H1 (cell line): ENCODE results near the gene FGF2. TPM values are rescaled to one million over a fixed set of nuclear protein-coding genes. Genes with fewer than 3 reads are reported as not detected.

Source experiments
- CTCF ChIA-PET: fragments of 300-600 bp; sonication (Branson Sonifier 250); formaldehyde crosslinking; loops from one replicate; lab custom pipeline; 2021; ENCODE audit not compliant: partially characterized antibody; lab: Charles Lee
- POLR2A ChIA-PET: fragments of 300-600 bp; sonication (Branson Sonifier 250); formaldehyde crosslinking; loops from one replicate; lab custom pipeline; 2021; ENCODE audit warnings: inconsistent platforms; ENCODE audit not compliant: partially characterized antibody; lab: Charles Lee
- DNase-seq, 2 experiments: peaks; one replicate each; pipeline versions ENCODE4 v3.0.0 to v3.0.0-alpha.2; 2010 to 2022; ENCODE audit warnings: low spot score in 2 of 2, low read depth in 1 of 2, mixed read lengths in 1 of 2
- FAIRE-seq: peaks from 2 replicates; lab custom pipeline; 2011; peaks lifted over from hg19 to GRCh38; lab: Jason Lieb, UNC
- H2AFZ ChIP-seq: 2 replicates; pipeline ENCODE4 v1.8.1; 2012; ENCODE audit warnings: low read length, inconsistent platforms
- H2AK5ac ChIP-seq: 2 replicates; pipeline ENCODE4 v1.6.1; 2013; ENCODE audit warnings: low read depth, low read length
- H2BK120ac ChIP-seq: replicated peaks from 2 replicates; pipeline ENCODE3; 2013; ENCODE audit warnings: low read depth, low read length, inconsistent platforms
- H2BK12ac ChIP-seq: 2 replicates; pipeline ENCODE4 v1.6.1; 2013; ENCODE audit warnings: low read depth, low read length
- H2BK15ac ChIP-seq: 2 replicates; pipeline ENCODE4 v1.6.1; 2013; ENCODE audit warnings: low read length
- H2BK20ac ChIP-seq: 2 replicates; pipeline ENCODE4 v1.6.1; 2013; ENCODE audit warnings: low read length
- H2BK5ac ChIP-seq: 2 replicates; pipeline ENCODE4 v1.6.1; 2013; ENCODE audit warnings: low read depth, low read length
- H3K14ac ChIP-seq: 2 replicates; pipeline ENCODE4 v1.6.1; 2013; ENCODE audit warnings: inconsistent platforms; ENCODE audit not compliant: insufficient read length
- H3K18ac ChIP-seq: 2 replicates; pipeline ENCODE4 v1.6.1; 2013; ENCODE audit warnings: low read length; ENCODE audit errors: extremely low read depth
- H3K23ac ChIP-seq: 2 replicates; pipeline ENCODE4 v1.6.1; 2013; ENCODE audit warnings: inconsistent platforms; ENCODE audit not compliant: insufficient read length
- H3K23me2 ChIP-seq: 2 replicates; pipeline ENCODE4 v1.6.1; 2013; ENCODE audit warnings: low read depth, low read length
- H3K27ac ChIP-seq: 2 replicates; pipeline ENCODE4 v1.6.1; 2011; ENCODE audit warnings: low read depth, low read length, inconsistent platforms
- H3K27me3 ChIP-seq, 4 experiments: replicated peaks in 1 of 4; 1 replicate in 1 of 4; 2 replicates in 3 of 4; pipeline versions ENCODE4 v1.6.1 to v1.8.1; 2011 to 2013; ENCODE audit warnings: low read length in 3 of 4, mild to moderate bottlenecking in 3 of 4, inconsistent platforms in 2 of 4, mixed read lengths in 2 of 4, moderate library complexity in 1 of 4; ENCODE audit not compliant: control insufficient read depth in 3 of 4, insufficient read depth in 3 of 4; ENCODE audit errors: extremely low read depth in 1 of 4
- H3K36me3 ChIP-seq, 4 experiments: 2 replicates each; pipeline versions ENCODE4 v1.6.1 to v1.8.1; 2011 to 2013; ENCODE audit warnings: mild to moderate bottlenecking in 4 of 4, low read length in 3 of 4, moderate library complexity in 2 of 4, control low read depth in 1 of 4, inconsistent platforms in 1 of 4; ENCODE audit not compliant: insufficient read depth in 4 of 4, control insufficient read depth in 2 of 4
- H3K4ac ChIP-seq: replicated peaks from 2 replicates; pipeline ENCODE3; 2013; ENCODE audit warnings: low read length, low read depth, mixed read lengths, inconsistent platforms; ENCODE audit not compliant: insufficient read length
- H3K4me1 ChIP-seq, 4 experiments: replicated peaks in 1 of 4; 1 replicate in 1 of 4; 2 replicates in 3 of 4; pipeline versions ENCODE4 v1.6.1 to v1.8.1; 2011 to 2013; ENCODE audit warnings: low read length in 3 of 4, inconsistent platforms in 2 of 4, mixed read lengths in 1 of 4; ENCODE audit not compliant: insufficient read depth in 4 of 4, control insufficient read depth in 3 of 4
- H3K4me2 ChIP-seq, 2 experiments: 2 replicates each; pipeline versions ENCODE4 v1.6.1 to v1.8.1; 2011 to 2013; ENCODE audit warnings: low read depth in 2 of 2, low read length in 2 of 2, control low read depth in 1 of 2, inconsistent platforms in 1 of 2, mild to moderate bottlenecking in 1 of 2; ENCODE audit not compliant: insufficient read depth in 1 of 2
- H3K4me3 ChIP-seq, 4 experiments: fragments of 200-600, 300-600 bp in 1 of 4; sonication (generic), shearing (Covaris generic), sonication (Bioruptor Twin) in 1 of 4; 2 replicates each; pipeline versions ENCODE4 v1.5.1 to v1.8.1; 2011 to 2016; ENCODE audit warnings: low read length in 4 of 4, low read depth in 3 of 4, control low read depth in 2 of 4, inconsistent platforms in 2 of 4, mild to moderate bottlenecking in 2 of 4, mixed read lengths in 1 of 4, moderate library complexity in 1 of 4; ENCODE audit not compliant: insufficient read depth in 2 of 4; ENCODE audit errors: extremely low read depth in 1 of 4
- H3K56ac ChIP-seq: replicated peaks from 2 replicates; pipeline ENCODE3; 2013; ENCODE audit warnings: low read depth, mild to moderate bottlenecking, mixed read lengths, low read length, inconsistent platforms; ENCODE audit not compliant: insufficient read length
- H3K79me1 ChIP-seq: 2 replicates; pipeline ENCODE4 v1.6.1; 2013; ENCODE audit warnings: low read depth, low read length, control low read depth
- H3K79me2 ChIP-seq, 2 experiments: 2 replicates each; pipeline versions ENCODE4 v1.6.1 to v1.8.1; 2012 to 2013; ENCODE audit warnings: low read length in 2 of 2, mild to moderate bottlenecking in 2 of 2, inconsistent platforms in 1 of 2; ENCODE audit not compliant: insufficient read depth in 2 of 2, control insufficient read depth in 1 of 2
- H3K9ac ChIP-seq, 4 experiments: replicated peaks in 1 of 4; 1 replicate in 1 of 4; 2 replicates in 3 of 4; pipeline versions ENCODE4 v1.6.1 to v1.8.1; 2011 to 2013; ENCODE audit warnings: low read depth in 3 of 4, low read length in 3 of 4, control low read depth in 2 of 4, mild to moderate bottlenecking in 2 of 4, moderate library complexity in 2 of 4, inconsistent platforms in 1 of 4; ENCODE audit errors: extremely low read depth in 1 of 4
- H3K9me3 ChIP-seq, 2 experiments: 2 replicates each; pipeline versions ENCODE4 v1.6.1 to v1.8.1; 2012 to 2013; ENCODE audit warnings: mild to moderate bottlenecking in 2 of 2, moderate library complexity in 2 of 2, control low read depth in 1 of 2, inconsistent platforms in 1 of 2, low read depth in 1 of 2, low read length in 1 of 2, mixed read lengths in 1 of 2; ENCODE audit not compliant: insufficient read depth in 2 of 2
- H4K20me1 ChIP-seq, 2 experiments: replicated peaks in 1 of 2; 2 replicates each; pipeline versions ENCODE3 to v1.8.1; 2011 to 2013; ENCODE audit warnings: inconsistent platforms in 2 of 2, low read length in 2 of 2, mild to moderate bottlenecking in 1 of 2; ENCODE audit not compliant: insufficient read depth in 2 of 2, control insufficient read depth in 1 of 2
- H4K5ac ChIP-seq: 2 replicates; pipeline ENCODE4 v1.6.1; 2013; ENCODE audit warnings: low read length, low read depth, mixed read lengths, inconsistent platforms; ENCODE audit not compliant: insufficient read length
- H4K8ac ChIP-seq: 2 replicates; pipeline ENCODE4 v1.8.0; 2013; ENCODE audit warnings: mild to moderate bottlenecking, moderate library complexity, low read length, inconsistent platforms; ENCODE audit not compliant: insufficient read depth; ENCODE audit errors: extremely low read depth
- H4K91ac ChIP-seq: replicated peaks from 2 replicates; pipeline ENCODE3; 2013; ENCODE audit warnings: low read length, mixed read lengths, inconsistent platforms; ENCODE audit not compliant: insufficient read length
- CEBPB ChIP-seq: IDR thresholded peaks from 2 replicates; pipeline ENCODE4 v1.6.1; 2012; ENCODE audit warnings: low read depth, low read length
- CHD2 ChIP-seq: IDR thresholded peaks from 2 replicates; pipeline ENCODE4 v1.6.1; 2012; ENCODE audit warnings: low read length, improper control_type of control experiment
- WGBS, 2 experiments: shearing (Covaris generic) in 1 of 2; methylation state at CpG; one replicate each; pipeline versions ENCODE4 v1.1.6 to v1.1.7; 2013 to 2015; ENCODE audit warnings: low lambda C conversion rate in 2 of 2, mixed read lengths in 2 of 2, inconsistent platforms in 1 of 2, low coverage in 1 of 2, missing lambda C conversion rate in 1 of 2; ENCODE audit not compliant: insufficient replicate concordance in 2 of 2, insufficient coverage in 1 of 2, insufficient read length in 1 of 2; ENCODE audit errors: extremely low coverage in 1 of 2, missing lambda C conversion rate in 1 of 2; 5-methylcytosine and 5-hydroxymethylcytosine counted together
- polyA plus RNA-seq, 7 experiments: library from polyadenylated mRNA; depleted of rRNA in 3 of 7; stranded (reverse) in 5 of 7; unstranded in 2 of 7; fragments of >200 nt in 5 of 7; fragments of 200-250 nt in 2 of 7; gene quantifications; 1 replicate in 5 of 7; 2 replicates in 1 of 7; 4 replicates in 1 of 7; pipeline versions ENCODE4 v1.2.1 to v1.2.3, GENCODE V29; 2011 to 2013; ENCODE audit warnings: missing spikeins in 2 of 7, mixed read lengths in 2 of 7
- total RNA-seq: library from RNA; stranded (reverse); fragmentation: NEBNext Ultra II Directional; extraction: Animal tissue kit (Norgen Biotek cat#: 25700); gene quantifications from 2 replicates; pipeline ENCODE4 v1.2.1, GENCODE V29; 2021

FGF2 gene
- total and polyA plus RNA-seq, 2 of the 8 experiments (the other 6 are each of a cell fraction or from before 2014, with no cell fraction given) = 23.4 to 145 TPM

GRCh38 chr4:122819708-122820449 is 6.8 kb upstream of the FGF2 start:
- no peak for FAIRE-seq
- no peak overlapping the region for H3K18ac ChIP-seq

More at GRCh38 chr4:122819708-122820449, 6.8 kb upstream of the FGF2 start:
- 96% methylated on average over 7 of the region's 7 CpGs; no CpG with 5 or more reads in 1 of the 2 experiments for WGBS, 2 experiments
- Histone ChIP-seq H3K4me2 (no peak overlapping the region), H2BK12ac (no peak overlapping the region), H4K5ac (no peak overlapping the region), H3K4me3 (no peak overlapping the region), H2AFZ (no peak overlapping the region), H3K4ac (no peak overlapping the region), H3K14ac (no peak overlapping the region), H3K27ac (no peak overlapping the region), H3K79me2 (no peaks in the 10 kb centered on the region), H3K36me3 (no peaks in the 10 kb centered on the region), H4K91ac (no peak overlapping the region), H4K20me1 (no peaks in the 10 kb centered on the region), H3K27me3 (no peaks in the 10 kb centered on the region), H3K9me3 (no peaks in the 10 kb centered on the region), H2BK20ac (no peak overlapping the region; the same call in 1 of the 2 replicates), H2BK5ac (no peak overlapping the region), H3K23ac (no peak overlapping the region), H4K8ac (no peak overlapping the region), H2BK15ac (no peak overlapping the region), H2AK5ac (no peak overlapping the region), H3K56ac (no peak overlapping the region), H3K79me1 (no peaks in the 10 kb centered on the region), H3K9ac (no peak overlapping the region), H2BK120ac (no peak overlapping the region), H3K23me2 (no peaks in the 10 kb centered on the region), H3K4me1 (no peaks in the 10 kb centered on the region; a peak in 1 of 7 replicates)
- TF ChIP-seq CEBPB = 0 out of 2 replicates have a peak, but pooled peaks have one; percentile 34
- TF ChIP-seq CHD2 = no peak
- POLR2A ChIA-PET = interaction anchor here (0.7 to 2.2 kb wide), 4 partner anchors 11 to 23 kb away, joined by 3 to 9 read pairs (median 3); no protein-coding TSS in a partner anchor
- CTCF ChIA-PET = interaction anchor here (0.6 to 1.3 kb wide), 3 partner anchors 14 to 45 kb away, joined by 3 to 5 read pairs (median 4); no protein-coding TSS in a partner anchor
- no peak for DNase-seq
